ENCODE results near the gene PRR36.

The PRR36 gene

GRCh38 chr19:7912697-7913564 lies 38.7 kb upstream of the PRR36 start:
- no peak for DNase-seq

- DNase-seq = no peak
Observed at GRCh38 chr19:7912144-7912696, 38.0 kb upstream of the PRR36 start.

- no peak for DNase-seq
Observed at GRCh38 chr19:7911508-7912143, 37.4 kb upstream of the PRR36 start.

GRCh38 chr19:7910321-7911161 lies 36.4 kb upstream of the PRR36 start:
- DNase-seq = no peak

GRCh38 chr19:7909471-7910067 lies 35.4 kb upstream of the PRR36 start:
- DNase-seq = no peak

- DNase-seq = no peak
Observed at GRCh38 chr19:7908742-7909461, 34.7 kb upstream of the PRR36 start.

- no peak for DNase-seq
Observed at GRCh38 chr19:7908078-7908699, 34.0 kb upstream of the PRR36 start.

GRCh38 chr19:7907544-7907943 lies 33.4 kb upstream of the PRR36 start:
- no peak for DNase-seq

GRCh38 chr19:7907122-7907521 lies 32.9 kb upstream of the PRR36 start:
- DNase-seq = no peak

GRCh38 chr19:7905859-7906258 lies 31.7 kb upstream of the PRR36 start:
- DNase-seq = no peak

- DNase-seq = no peak
Observed at GRCh38 chr19:7905268-7905667, 31.1 kb upstream of the PRR36 start.

- peak; percentile 63 for DNase-seq
Observed at GRCh38 chr19:7904074-7905020, 30.2 kb upstream of the PRR36 start.

GRCh38 chr19:7903244-7904073 lies 29.3 kb upstream of the PRR36 start, which contains the start of gene MAP2K7:
Gene MAP2K7, plus strand, starts transcription at chr19:7903877. Its CDS starts 68 bp downstream, at chr19:7903945.
- DNase-seq = peak; percentile 100

- DNase-seq = no peak
Observed at GRCh38 chr19:7902796-7903243, 28.6 kb upstream of the PRR36 start.

- no peak for DNase-seq
Observed at GRCh38 chr19:7901337-7901736, 27.1 kb upstream of the PRR36 start.

GRCh38 chr19:7900931-7901330 lies 26.7 kb upstream of the PRR36 start:
- no peak for DNase-seq

- no peak for DNase-seq
Observed at GRCh38 chr19:7900401-7900870, 26.2 kb upstream of the PRR36 start.

GRCh38 chr19:7899751-7900378 lies 25.7 kb upstream of the PRR36 start:
- DNase-seq = no peak

- DNase-seq = no peak
Observed at GRCh38 chr19:7898967-7899366, 24.8 kb upstream of the PRR36 start.
